Activated T-cell treated with anti-CD3 and anti-CD28 coated beads, Interleukin-2, amount 50 U/mL, for 72 hours (primary cell): Measurements from ENCODE around the gene BRAT1. TPM values are rescaled to one million over a fixed set of nuclear protein-coding genes. Genes with fewer than 3 reads are reported as not detected.
"Not testable (repeated sequence)": the region's sequence is repeated elsewhere in the genome, so short reads cannot be mapped to it uniquely, and the experiment has no call there.

Experiments used
- ATAC-seq, 2 donors: fragments of 150-1000 bp; cut with Tn5 transposase; replicated peaks in 1 of 2; 2 replicates each; pipeline ENCODE4 v1.10.0; 2021; ENCODE audit warnings: moderate library complexity in 2 of 2, mild to moderate bottlenecking in 1 of 2
- DNase-seq, 2 donors: peaks; one replicate each; pipeline ENCODE4 v3.0.0; 2021 to 2022; ENCODE audit warnings: mixed read lengths in 1 of 2
- H3K27ac Mint-ChIP-seq: one replicate; pipeline ENCODE4 v1.8.0; 2022; ENCODE audit warnings: mild to moderate bottlenecking, moderate library complexity, mixed read lengths
- H3K27me3 Mint-ChIP-seq: one replicate; pipeline ENCODE4 v1.8.0; 2022; ENCODE audit warnings: low read depth, mixed read lengths
- H3K36me3 Mint-ChIP-seq, 2 donors: one replicate each; pipeline ENCODE4 v1.8.0; 2022; ENCODE audit warnings: mixed read lengths in 2 of 2, mild to moderate bottlenecking in 1 of 2; ENCODE audit not compliant: insufficient read depth in 2 of 2
- H3K4me1 Mint-ChIP-seq: one replicate; pipeline ENCODE4 v1.8.0; 2022; ENCODE audit warnings: low read depth, mixed read lengths
- H3K4me3 Mint-ChIP-seq, 2 donors: one replicate each; pipeline ENCODE4 v1.8.0; 2022; ENCODE audit warnings: mild to moderate bottlenecking in 2 of 2, mixed read lengths in 2 of 2, moderate library complexity in 2 of 2
- H3K9me3 Mint-ChIP-seq, 2 donors: one replicate each; pipeline ENCODE4 v1.8.0; 2022; ENCODE audit warnings: mixed read lengths in 2 of 2
- total RNA-seq, 2 donors: library from RNA; stranded (reverse); gene quantifications; one replicate each; pipeline ENCODE4 v1.2.3, GENCODE V29; 2022

The BRAT1 gene
- total RNA-seq, 2 donors from 2014 or later: 28.0 to 35.2 TPM

DNA sequence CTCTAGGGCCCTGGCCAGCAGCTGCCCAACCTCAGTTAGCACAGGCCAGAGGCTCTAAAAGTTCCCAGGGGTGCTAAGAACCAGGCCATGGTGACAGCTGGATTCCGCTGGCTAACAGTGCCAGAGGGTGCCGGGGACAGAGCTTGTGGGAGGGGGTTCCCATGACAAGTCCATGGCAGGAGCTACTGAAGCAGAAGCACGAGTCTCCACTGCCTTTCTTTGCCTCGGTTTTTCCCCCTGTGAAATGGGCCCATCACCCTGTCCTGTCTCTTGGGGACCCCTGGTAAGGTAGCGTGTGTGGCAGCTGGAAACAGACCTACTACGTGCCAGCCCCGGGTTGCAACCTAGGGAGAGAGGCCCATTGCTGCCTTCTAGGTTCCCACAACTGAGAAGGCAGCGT lies 22.5 kb downstream of the BRAT1 start:
- H3K27me3 Mint-ChIP-seq, H3K4me3 Mint-ChIP-seq, H3K27ac Mint-ChIP-seq, H3K36me3 Mint-ChIP-seq, DNase-seq, H3K9me3 Mint-ChIP-seq, ATAC-seq: not testable (repeated sequence)
- H3K4me1 Mint-ChIP-seq: peaks cover 33% of the 10 kb centered on the region

DNA sequence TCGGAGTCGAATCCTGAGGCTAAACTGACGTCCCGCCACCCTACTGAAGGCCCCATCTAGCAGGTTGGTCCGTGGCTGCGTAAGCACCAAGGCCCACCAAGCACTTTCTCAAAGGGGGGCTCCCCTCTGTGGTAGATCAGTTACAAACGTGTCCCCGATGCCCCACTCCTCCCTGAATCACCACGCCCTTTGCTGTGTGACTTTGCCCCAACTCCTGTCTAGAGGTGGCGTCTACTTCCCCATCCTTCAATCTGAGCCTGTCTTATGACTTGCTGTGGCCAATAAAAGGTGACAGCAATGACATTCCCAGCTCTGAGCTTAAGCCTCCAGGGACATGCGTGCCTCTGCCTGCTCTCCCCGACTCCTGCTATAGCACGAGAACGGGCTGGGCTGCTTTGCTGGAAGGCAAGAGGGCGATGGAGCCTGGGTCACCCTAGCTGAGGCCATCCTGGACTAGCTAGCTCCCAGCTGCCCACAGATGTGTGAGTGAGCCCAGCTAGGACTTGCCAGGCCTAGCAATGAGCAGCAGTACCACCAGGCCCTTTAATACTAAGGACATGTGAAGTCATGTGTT lies 23.0 kb downstream of the BRAT1 start:
- not testable (repeated sequence) for H3K4me3 Mint-ChIP-seq, H3K36me3 Mint-ChIP-seq, H3K9me3 Mint-ChIP-seq, DNase-seq, H3K27ac Mint-ChIP-seq, H3K27me3 Mint-ChIP-seq, ATAC-seq
- H3K4me1 Mint-ChIP-seq: peaks cover 38% of the 10 kb centered on the region

GRCh38 chr7:2531796-2532110 lies 23.6 kb downstream of the BRAT1 start:
- not testable (repeated sequence) for H3K4me3 Mint-ChIP-seq, ATAC-seq, H3K27me3 Mint-ChIP-seq, H3K27ac Mint-ChIP-seq, H3K36me3 Mint-ChIP-seq, DNase-seq, H3K9me3 Mint-ChIP-seq
- H3K4me1 Mint-ChIP-seq: peaks cover 43% of the 10 kb centered on the region

- Mint-ChIP-seq H3K27ac (peak overlapping the region; percentile 85), H3K4me1 (peaks cover 48% of the 10 kb centered on the region), H3K4me3 (peak overlapping the region; percentile 86)
- DNase-seq, H3K27me3 Mint-ChIP-seq, H3K36me3 Mint-ChIP-seq, ATAC-seq, H3K9me3 Mint-ChIP-seq: not testable (repeated sequence)
Measured at GRCh38 chr7:2530994-2531795, 24.1 kb downstream of the BRAT1 start.

- Mint-ChIP-seq H3K27ac (peak overlapping the region; percentile 92), H3K9me3 (peaks cover 0 to 2% of the 10 kb centered on the region in 2 donors), H3K27me3 (no peaks in the 10 kb centered on the region), H3K36me3 (peaks cover 0 to 1% of the 10 kb centered on the region in 2 donors), H3K4me1 (peaks cover 48% of the 10 kb centered on the region), H3K4me3 (peak overlapping the region; percentile 86)
- peak; percentile 70 to 74 for ATAC-seq
- peak; percentile 73 to 80 for DNase-seq
Measured at GRCh38 chr7:2530071-2530987, 25.0 kb downstream of the BRAT1 start.

DNA sequence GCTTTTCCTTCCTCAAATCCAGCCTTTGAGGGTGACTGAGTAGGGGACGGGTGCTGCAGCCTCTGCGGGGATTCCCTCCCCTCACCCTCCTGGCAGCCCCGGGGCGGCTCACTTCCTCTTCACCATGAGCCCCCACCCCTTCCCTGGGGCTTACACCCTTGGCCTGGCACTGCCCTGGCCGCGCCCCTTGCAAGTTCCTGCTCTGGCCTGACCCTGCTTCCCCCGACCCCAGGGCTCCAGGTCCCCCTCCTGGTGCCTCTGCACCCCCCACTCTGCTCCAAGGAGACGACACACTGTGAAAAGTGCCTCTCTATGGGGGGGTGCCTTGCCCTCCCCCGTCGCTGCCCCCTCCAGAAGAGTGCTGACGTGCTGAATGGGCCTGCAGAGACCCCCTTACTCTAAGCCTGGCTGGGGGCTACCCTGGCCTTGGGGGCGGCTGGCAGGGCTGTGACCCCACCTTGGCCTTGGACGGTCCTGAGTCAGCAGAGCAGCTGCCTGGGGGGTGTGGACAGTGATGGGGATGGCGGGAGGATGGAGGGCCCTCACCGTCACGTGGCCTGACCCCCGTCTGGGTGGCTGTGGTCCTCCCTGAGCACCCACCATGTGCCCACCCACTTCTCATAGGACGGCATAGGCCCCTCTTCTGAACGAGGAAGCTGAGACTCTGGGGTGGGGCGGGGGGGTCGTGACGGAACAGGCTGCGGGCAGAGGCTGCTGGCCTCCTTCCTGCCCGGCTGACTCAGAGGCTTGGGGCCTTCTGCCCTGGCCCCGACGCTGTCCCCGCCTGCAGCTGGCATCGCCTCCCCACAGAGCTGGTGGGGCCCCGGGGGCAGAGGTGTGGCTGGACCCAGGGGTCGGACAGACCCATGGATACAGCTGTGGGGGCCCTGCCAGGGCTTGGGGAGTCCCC lies 25.9 kb downstream of the BRAT1 start:
- peak overlapping the region; percentile 92 for H3K27ac Mint-ChIP-seq
- peaks cover 0 to 2% of the 10 kb centered on the region in 2 donors for H3K9me3 Mint-ChIP-seq
- H3K27me3 Mint-ChIP-seq: no peaks in the 10 kb centered on the region
- peak; percentile 77 for DNase-seq
- H3K4me1 Mint-ChIP-seq: peaks cover 48% of the 10 kb centered on the region
- peaks cover 0 to 1% of the 10 kb centered on the region in 2 donors for H3K36me3 Mint-ChIP-seq
- H3K4me3 Mint-ChIP-seq: peak overlapping the region; percentile 86
- ATAC-seq: peak; percentile 74 to 75

- Mint-ChIP-seq H3K4me1 (peaks cover 50% of the 10 kb centered on the region), H3K36me3 (peaks cover 0 to 1% of the 10 kb centered on the region in 2 donors), H3K27me3 (no peaks in the 10 kb centered on the region), H3K4me3 (peak overlapping the region; percentile 86), H3K9me3 (peaks cover 0 to 2% of the 10 kb centered on the region in 2 donors), H3K27ac (peak overlapping the region; percentile 78)
- ATAC-seq (no peak), DNase-seq (no peak)
Measured at GRCh38 chr7:2528481-2529095, 26.7 kb downstream of the BRAT1 start.

DNA sequence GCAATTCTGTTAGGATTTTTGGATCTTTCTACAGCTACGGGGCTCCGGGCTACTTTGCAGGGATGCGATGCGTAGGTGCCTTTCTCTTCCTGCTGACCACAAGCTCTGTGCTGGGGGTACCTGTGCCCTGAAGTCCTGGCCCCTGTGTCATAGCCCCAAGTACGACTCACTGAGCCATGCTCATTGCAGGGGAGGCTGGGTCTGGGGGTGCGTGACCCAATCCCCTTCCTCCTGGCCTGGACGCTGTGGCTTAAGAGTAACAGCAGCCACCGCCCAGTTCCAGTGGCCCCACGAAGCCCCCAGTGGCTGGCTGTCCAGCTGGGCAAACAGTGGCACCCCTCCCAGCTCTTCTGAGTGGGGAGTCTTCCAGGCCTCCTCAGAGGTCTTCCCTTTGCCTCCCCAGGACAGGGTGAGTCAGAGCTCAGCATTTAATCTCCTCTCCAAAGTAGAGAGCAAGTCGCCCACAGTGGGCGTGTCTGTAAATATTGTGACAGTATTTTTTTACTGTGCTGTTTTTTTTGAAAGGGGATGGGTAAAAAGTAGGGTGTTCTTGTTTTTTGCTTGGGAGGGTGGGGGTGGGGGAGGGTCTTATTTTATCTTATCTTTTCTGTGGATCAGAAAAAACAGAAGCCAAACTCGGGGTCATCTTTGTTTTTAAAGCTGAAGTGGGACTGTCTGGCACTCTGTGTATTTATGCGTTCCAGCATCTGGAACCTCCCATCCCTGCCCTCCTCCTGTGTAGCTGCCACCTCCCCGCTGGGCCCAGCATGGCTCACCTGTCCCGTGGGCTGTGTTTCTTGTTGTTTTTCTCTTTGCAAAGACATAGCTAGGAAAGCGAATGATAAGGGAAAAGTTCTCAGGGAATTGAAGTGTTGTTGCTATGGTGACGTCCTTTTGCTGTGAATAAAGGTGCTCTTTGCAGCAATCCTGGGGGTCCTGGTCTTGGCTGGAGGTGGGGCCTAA lies 27.5 kb downstream of the BRAT1 start:
- H3K4me3 Mint-ChIP-seq: peak overlapping the region; percentile 86
- peak; percentile 44 to 70 for DNase-seq

GRCh38 chr7:2526659-2527504 lies 28.4 kb downstream of the BRAT1 start:
- H3K4me1 Mint-ChIP-seq: peaks cover 67% of the 10 kb centered on the region
- no peak overlapping the region for H3K27ac Mint-ChIP-seq
- H3K9me3 Mint-ChIP-seq: no peaks in the 10 kb centered on the region

More for the DNA sequence above, 27.5 kb downstream of the BRAT1 start:
- H3K9me3 Mint-ChIP-seq: peaks cover 0 to 2% of the 10 kb centered on the region in 2 donors
- H3K27me3 Mint-ChIP-seq: no peaks in the 10 kb centered on the region
- peak overlapping the region; percentile 78 for H3K27ac Mint-ChIP-seq
- peaks cover 0 to 3% of the 10 kb centered on the region in 2 donors for H3K36me3 Mint-ChIP-seq
- peaks cover 58% of the 10 kb centered on the region for H3K4me1 Mint-ChIP-seq
- peak in 1 of 2 donors; percentile 19 for ATAC-seq

GRCh38 chr7:2525658-2526630 lies 29.4 kb downstream of the BRAT1 start:
- no peak overlapping the region for H3K4me3 Mint-ChIP-seq
- no peak for ATAC-seq
- no peaks in the 10 kb centered on the region for H3K27me3 Mint-ChIP-seq
- H3K4me1 Mint-ChIP-seq: peaks cover 69% of the 10 kb centered on the region
- no peak overlapping the region for H3K27ac Mint-ChIP-seq
- DNase-seq: no peak
- peaks cover 0 to 7% of the 10 kb centered on the region in 2 donors for H3K36me3 Mint-ChIP-seq
- H3K9me3 Mint-ChIP-seq: no peaks in the 10 kb centered on the region

More at GRCh38 chr7:2526659-2527504, 28.4 kb downstream of the BRAT1 start:
- Mint-ChIP-seq H3K36me3 (peaks cover 0 to 4% of the 10 kb centered on the region in 2 donors), H3K27me3 (no peaks in the 10 kb centered on the region), H3K4me3 (no peak overlapping the region)
- ATAC-seq (no peak), DNase-seq (no peak)
